ENCODE data around the gene BICD1. TPM values are rescaled to one million over a fixed set of nuclear protein-coding genes. Genes with fewer than 3 reads are reported as not detected.

The BICD1 gene
- polyA plus RNA-seq, 1 of the 3 experiments (the other 2 are of a cell fraction) = 12.1 TPM

DNA sequence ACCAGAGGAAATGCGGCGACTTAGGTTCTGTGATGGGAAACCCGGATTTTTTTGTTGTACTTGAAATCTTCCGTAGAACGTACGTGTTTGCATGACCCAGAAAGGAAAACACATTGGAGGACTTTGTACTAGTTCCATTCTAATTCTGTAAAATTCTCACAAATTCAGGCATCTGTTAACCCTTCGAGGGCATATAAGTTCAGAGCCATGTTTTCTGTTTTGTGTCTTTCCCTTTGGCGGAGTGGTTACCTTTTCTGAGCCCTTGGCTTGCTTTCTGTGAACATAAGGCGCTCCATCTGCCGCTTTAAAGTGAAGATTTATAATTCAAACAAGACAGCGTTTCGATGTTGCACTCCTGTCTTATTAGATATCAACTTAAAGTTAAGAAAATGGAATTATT lies 34.2 kb downstream of the BICD1 start:
- H3K4me3 ChIP-seq (ENCODE audit: low read depth in 2 of 2, low read length in 1 of 2) = no peak overlapping the region
- H2AFZ ChIP-seq (ENCODE audit: low read depth) = no peak overlapping the region
- no peaks in the 10 kb centered on the region; the same call in 1 of the 2 replicates for H4K20me1 ChIP-seq (ENCODE audit: insufficient read depth)
- H3K79me2 ChIP-seq (ENCODE audit: insufficient read depth) = peaks cover 82% of the 10 kb centered on the region
- no peak for DNase-seq
- H3K9me2 ChIP-seq = no peaks in the 10 kb centered on the region
- H3K9ac ChIP-seq = no peak overlapping the region
- H3K36me3 ChIP-seq (replicated peaks in 1 of 2; ENCODE audit: control insufficient read depth in 1 of 2, insufficient read depth in 2 of 2, low read length in 1 of 2) = no peaks in the 10 kb centered on the region
- no peak for TF ChIP-seq SMC3 (IDR thresholded peaks at IDR 0.05; ENCODE audit: low read depth, low read length)
- TF ChIP-seq TCF12 (IDR thresholded peaks at IDR 0.05) = no peak
- TF ChIP-seq EZH2phosphoT487 (IDR thresholded peaks at IDR 0.05; ENCODE audit: borderline replicate concordance, low read depth) = no peak
- TF ChIP-seq, protein P1, sequence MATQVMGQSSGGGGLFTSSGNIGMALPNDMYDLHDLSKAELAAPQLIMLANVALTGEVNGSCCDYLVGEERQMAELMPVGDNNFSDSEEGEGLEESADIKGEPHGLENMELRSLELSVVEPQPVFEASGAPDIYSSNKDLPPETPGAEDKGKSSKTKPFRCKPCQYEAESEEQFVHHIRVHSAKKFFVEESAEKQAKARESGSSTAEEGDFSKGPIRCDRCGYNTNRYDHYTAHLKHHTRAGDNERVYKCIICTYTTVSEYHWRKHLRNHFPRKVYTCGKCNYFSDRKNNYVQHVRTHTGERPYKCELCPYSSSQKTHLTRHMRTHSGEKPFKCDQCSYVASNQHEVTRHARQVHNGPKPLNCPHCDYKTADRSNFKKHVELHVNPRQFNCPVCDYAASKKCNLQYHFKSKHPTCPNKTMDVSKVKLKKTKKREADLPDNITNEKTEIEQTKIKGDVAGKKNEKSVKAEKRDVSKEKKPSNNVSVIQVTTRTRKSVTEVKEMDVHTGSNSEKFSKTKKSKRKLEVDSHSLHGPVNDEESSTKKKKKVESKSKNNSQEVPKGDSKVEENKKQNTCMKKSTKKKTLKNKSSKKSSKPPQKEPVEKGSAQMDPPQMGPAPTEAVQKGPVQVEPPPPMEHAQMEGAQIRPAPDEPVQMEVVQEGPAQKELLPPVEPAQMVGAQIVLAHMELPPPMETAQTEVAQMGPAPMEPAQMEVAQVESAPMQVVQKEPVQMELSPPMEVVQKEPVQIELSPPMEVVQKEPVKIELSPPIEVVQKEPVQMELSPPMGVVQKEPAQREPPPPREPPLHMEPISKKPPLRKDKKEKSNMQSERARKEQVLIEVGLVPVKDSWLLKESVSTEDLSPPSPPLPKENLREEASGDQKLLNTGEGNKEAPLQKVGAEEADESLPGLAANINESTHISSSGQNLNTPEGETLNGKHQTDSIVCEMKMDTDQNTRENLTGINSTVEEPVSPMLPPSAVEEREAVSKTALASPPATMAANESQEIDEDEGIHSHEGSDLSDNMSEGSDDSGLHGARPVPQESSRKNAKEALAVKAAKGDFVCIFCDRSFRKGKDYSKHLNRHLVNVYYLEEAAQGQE (IDR thresholded peaks at IDR 0.05; ENCODE audit: low read depth, low read length) = no peak
- no peak for TF ChIP-seq RAD21 (IDR thresholded peaks at IDR 0.05; ENCODE audit: low read length)
- no peak for TF ChIP-seq RCOR1 (IDR thresholded peaks at IDR 0.05; ENCODE audit: low read length)
- TF ChIP-seq EP300 (IDR thresholded peaks at IDR 0.05; ENCODE audit: borderline replicate concordance in 1 of 2, low read depth in 1 of 2, low read length in 1 of 2) = no peak
- ChIA-PET POLR2A (no interaction called here), CTCF (interaction anchor here (1.1 kb wide), 1 partner anchor 10 kb away, joined by 3 read pairs; no protein-coding TSS in a partner anchor)
- no peak overlapping the region for H3K27ac ChIP-seq (ENCODE audit: low read depth in 2 of 2, low read length in 1 of 2)
- no peaks in the 10 kb centered on the region for H3K27me3 ChIP-seq (ENCODE audit: insufficient read depth)
- H3F3A ChIP-seq (replicated peaks; ENCODE audit: insufficient read depth) = no peaks in the 10 kb centered on the region
- no peak overlapping the region for H3K4me2 ChIP-seq
- WGBS (ENCODE audit: low lambda C conversion rate) = 96% methylated on average over 12 of the region's 12 CpGs
- no peaks in the 10 kb centered on the region for H3K9me3 ChIP-seq
- peaks cover 0 to 9% of the 10 kb centered on the region in 2 experiments; a peak in 2 of 4 replicates for H3K4me1 ChIP-seq (ENCODE audit: control insufficient read depth in 1 of 2, insufficient read depth in 2 of 2, low read depth in 1 of 2, low read length in 1 of 2)

DNA sequence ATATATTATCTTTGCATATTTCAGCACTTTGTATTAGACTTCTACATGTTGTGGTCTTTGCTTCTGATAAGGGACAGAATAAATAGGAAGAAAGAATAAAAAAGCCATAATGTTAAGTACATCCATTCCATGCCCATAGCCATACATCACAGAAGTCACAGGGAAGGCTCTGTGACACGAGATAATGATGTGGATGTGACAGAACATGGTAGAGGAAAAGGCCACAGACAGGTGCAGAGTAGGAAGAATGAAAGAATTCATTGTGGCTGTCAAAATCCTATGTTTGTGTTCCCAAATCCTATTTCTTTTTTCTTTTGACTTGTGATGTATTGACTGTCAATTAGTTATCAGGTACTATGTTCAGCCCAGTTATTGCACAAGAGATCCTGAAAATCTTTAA lies 38.4 kb downstream of the BICD1 start:
- no peaks in the 10 kb centered on the region for H3K9me2 ChIP-seq
- H3K27ac ChIP-seq (ENCODE audit: low read depth in 2 of 2, low read length in 1 of 2) = no peak overlapping the region; a peak in 1 of 4 replicates
- CTCF ChIA-PET = interaction anchor here (0.8 kb wide), 1 partner anchor 13 kb away, joined by 4 read pairs; no protein-coding TSS in a partner anchor
- H3K27me3 ChIP-seq (ENCODE audit: insufficient read depth) = no peaks in the 10 kb centered on the region
- H3F3A ChIP-seq (replicated peaks; ENCODE audit: insufficient read depth) = no peaks in the 10 kb centered on the region
- H3K4me2 ChIP-seq = no peak overlapping the region
- H3K4me1 ChIP-seq (ENCODE audit: control insufficient read depth in 1 of 2, insufficient read depth in 2 of 2, low read depth in 1 of 2, low read length in 1 of 2) = no peaks in the 10 kb centered on the region; a peak in 2 of 4 replicates
- TF ChIP-seq EZH2phosphoT487 (IDR thresholded peaks at IDR 0.05; ENCODE audit: borderline replicate concordance, low read depth) (no peak), GATA2 (CRISPR knock-in tag; IDR thresholded peaks at IDR 0.05) (no peak), RXRA (IDR thresholded peaks at IDR 0.05; ENCODE audit: borderline replicate concordance, low read depth) (no peak), FOXJ3 (CRISPR knock-in tag; IDR thresholded peaks at IDR 0.05) (no peak), CHD2 (IDR thresholded peaks at IDR 0.05; ENCODE audit: low read length, partially characterized antibody) (no peak)
- H3K79me2 ChIP-seq (ENCODE audit: insufficient read depth) = peaks cover 77% of the 10 kb centered on the region
- DNase-seq = no peak
- 47% methylated on average over 1 of the region's 1 CpG for WGBS (ENCODE audit: low lambda C conversion rate)
- H3K9ac ChIP-seq = no peak overlapping the region
- no peak overlapping the region for H2AFZ ChIP-seq (ENCODE audit: low read depth)
- POLR2A ChIA-PET = no interaction called here
- no peaks in the 10 kb centered on the region for H3K9me3 ChIP-seq
- no peaks in the 10 kb centered on the region; the same call in 1 of the 2 replicates for H4K20me1 ChIP-seq (ENCODE audit: insufficient read depth)
- no peaks in the 10 kb centered on the region for H3K36me3 ChIP-seq (replicated peaks in 1 of 2; ENCODE audit: control insufficient read depth in 1 of 2, insufficient read depth in 2 of 2, low read length in 1 of 2)
- H3K4me3 ChIP-seq (ENCODE audit: low read depth in 2 of 2, low read length in 1 of 2) = no peak overlapping the region
